ENCODE measurements around the gene ATF5. TPM values are rescaled to one million over a fixed set of nuclear protein-coding genes. Genes with fewer than 3 reads are reported as not detected.

ATF5 gene
- total RNA-seq, 2 donors from 2014 or later: 4.7 to 12.2 TPM

GRCh38 chr19:49904136-49904535 lies 24.9 kb upstream of the ATF5 start:
- H3K9me3 ChIP-seq: no peaks in the 10 kb centered on the region
- H3K27me3 ChIP-seq: no peaks in the 10 kb centered on the region
- intact Hi-C loops (cut with DNase I): no loop called here
- no peaks in the 10 kb centered on the region for H3K4me1 ChIP-seq
- no peak overlapping the region for H3K4me3 ChIP-seq
- TF ChIP-seq CTCF (IDR thresholded peaks at IDR 0.05) (no peak), POLR2A (IDR thresholded peaks at IDR 0.05) (no peak)
- 56 to 65% methylated on average over 6 of the region's 6 CpGs for WGBS, 2 donors
- peaks cover 0 to 6% of the 10 kb centered on the region in 2 donors for H3K36me3 ChIP-seq (replicated peaks in 1 of 2; ENCODE audit: insufficient read depth in 1 of 2, low read depth in 2 of 2)
- DNase-seq (no peak), ATAC-seq (no peak)
- no peak overlapping the region for H3K27ac ChIP-seq

DNA sequence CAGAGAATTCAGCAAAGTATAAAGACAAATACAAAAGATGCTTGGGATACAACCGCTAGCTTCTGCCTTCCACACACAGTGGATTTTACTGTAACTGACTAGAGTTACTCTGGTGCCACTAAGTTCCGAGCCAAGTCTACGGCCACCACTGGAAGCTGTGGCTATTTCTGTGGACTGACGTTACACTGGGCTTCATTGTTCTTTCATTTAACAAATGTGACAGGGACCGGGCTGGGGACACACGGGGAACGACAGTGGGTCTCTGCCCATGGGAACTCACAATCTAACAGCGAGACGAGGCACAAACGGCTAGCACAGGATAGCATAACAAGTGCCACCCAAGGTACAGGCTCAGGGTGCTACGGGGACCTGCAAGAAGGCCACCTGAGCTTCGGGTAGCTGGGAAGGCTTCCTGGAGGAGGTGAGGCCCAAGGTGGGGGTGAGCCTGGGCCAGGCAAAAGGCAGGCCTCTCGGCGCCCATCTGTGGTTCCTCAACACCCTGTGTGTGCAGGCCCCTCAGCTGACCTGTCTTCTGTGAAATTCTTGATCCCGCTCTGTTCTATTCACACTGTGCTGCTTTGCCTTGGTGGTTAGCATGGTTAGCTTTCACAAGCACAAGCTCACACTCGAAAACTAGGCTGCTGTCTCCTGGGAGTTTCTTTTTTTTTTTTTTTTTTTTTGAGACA lies 22.0 kb upstream of the ATF5 start:
- no peak overlapping the region for H3K4me3 ChIP-seq
- no peak overlapping the region for H3K27ac ChIP-seq
- no peaks in the 10 kb centered on the region for H3K9me3 ChIP-seq
- DNase-seq: no peak
- no peak for ATAC-seq
- 88 to 90% methylated on average over 15 to 16 of the region's 16 CpGs for WGBS, 2 donors
- H3K36me3 ChIP-seq (replicated peaks in 1 of 2; ENCODE audit: insufficient read depth in 1 of 2, low read depth in 2 of 2): peaks cover 0 to 6% of the 10 kb centered on the region in 2 donors
- intact Hi-C loops (cut with DNase I): no loop called here
- no peaks in the 10 kb centered on the region for H3K27me3 ChIP-seq
- no peaks in the 10 kb centered on the region for H3K4me1 ChIP-seq
- TF ChIP-seq POLR2A (IDR thresholded peaks at IDR 0.05) (no peak), CTCF (IDR thresholded peaks at IDR 0.05) (no peak)

DNA sequence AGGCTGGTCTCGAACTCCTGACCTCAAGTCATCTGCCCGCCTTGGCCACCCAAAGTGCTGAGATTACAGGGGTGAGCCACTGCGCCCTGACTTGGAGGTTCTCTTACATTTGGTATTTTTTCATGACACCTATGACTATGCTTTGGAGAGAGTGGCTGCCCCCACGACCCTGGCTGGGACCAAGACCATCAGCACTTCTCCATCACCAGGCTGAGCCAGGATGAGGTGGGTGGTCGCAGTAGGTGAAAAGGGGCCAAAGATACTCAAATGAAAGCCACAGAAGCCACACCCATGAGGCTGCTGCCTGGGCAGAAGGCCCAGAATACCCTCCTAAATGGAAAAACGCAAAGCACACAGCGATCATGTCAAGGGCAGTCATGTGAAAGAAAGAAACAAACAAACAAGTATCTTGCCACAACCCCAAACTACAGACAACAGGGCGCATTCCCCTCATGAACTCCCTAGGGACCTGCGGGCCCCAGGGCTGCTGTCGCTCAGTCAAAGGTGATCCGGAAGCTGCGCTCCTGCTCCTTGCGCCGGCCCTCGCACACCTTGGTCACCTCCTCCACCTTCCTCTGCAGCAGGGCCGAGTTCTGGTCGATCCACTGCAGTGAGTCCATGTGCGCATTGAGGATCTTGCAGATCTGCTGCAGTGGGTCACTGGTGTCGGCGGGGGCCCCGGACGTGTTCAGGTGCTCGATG lies 21.1 kb upstream of the ATF5 start:
- Histone ChIP-seq H3K4me1 (no peaks in the 10 kb centered on the region), H3K4me3 (no peak overlapping the region), H3K27me3 (no peaks in the 10 kb centered on the region), H3K9me3 (no peaks in the 10 kb centered on the region), H3K27ac (no peak overlapping the region), H3K36me3 (replicated peaks in 1 of 2; ENCODE audit: insufficient read depth in 1 of 2, low read depth in 2 of 2) (peaks cover 0 to 6% of the 10 kb centered on the region in 2 donors)
- WGBS, 2 donors: 93% methylated on average over 8 to 23 of the region's 23 CpGs
- no peak for TF ChIP-seq POLR2A (IDR thresholded peaks at IDR 0.05)
- no peak for TF ChIP-seq CTCF (IDR thresholded peaks at IDR 0.05)
- intact Hi-C loops (cut with DNase I): no loop called here
- ATAC-seq: no peak
- DNase-seq: no peak

- Histone ChIP-seq H3K4me1 (no peaks in the 10 kb centered on the region), H3K27ac (no peak overlapping the region), H3K36me3 (replicated peaks in 1 of 2; ENCODE audit: insufficient read depth in 1 of 2, low read depth in 2 of 2) (peaks cover 0 to 6% of the 10 kb centered on the region in 2 donors), H3K4me3 (no peak overlapping the region), H3K27me3 (no peaks in the 10 kb centered on the region), H3K9me3 (no peaks in the 10 kb centered on the region)
- WGBS, 2 donors: 94 to 95% methylated on average over 27 to 37 of the region's 37 CpGs
- ATAC-seq (no peak), DNase-seq (no peak)
- TF ChIP-seq CTCF (IDR thresholded peaks at IDR 0.05) (no peak), POLR2A (IDR thresholded peaks at IDR 0.05) (no peak)
- intact Hi-C loops (cut with DNase I): no loop called here
Observed at GRCh38 chr19:49908480-49909420, 20.3 kb upstream of the ATF5 start.
